ENCODE results near the gene BEND3.
"Not testable (repeated sequence)": the region's sequence is repeated elsewhere in the genome, so short reads cannot be mapped to it uniquely, and the experiment has no call there.

Gene BEND3

GRCh38 chr6:107120404-107120803 lies 5.1 kb upstream of the BEND3 start:
- DNase-seq = no peak

- DNase-seq = peak in 1 of 2 experiments; percentile 9
These were observed 3.7 kb upstream of the BEND3 start for GRCh38 chr6:107118976-107119375.

GRCh38 chr6:107118540-107118939 lies 3.2 kb upstream of the BEND3 start:
- DNase-seq = not testable (repeated sequence)

- DNase-seq = no peak
These were observed 1.6 kb upstream of the BEND3 start for GRCh38 chr6:107116931-107117330.

- DNase-seq = peak; percentile 61 to 89
These were observed 1.1 kb upstream of the BEND3 start for GRCh38 chr6:107116328-107116892.

GRCh38 chr6:107115695-107116327 lies 496 bp upstream of the BEND3 start:
- DNase-seq = peak; percentile 64 to 81

- peak; percentile 56 to 76 for DNase-seq
These were observed 946 bp downstream of the BEND3 start for GRCh38 chr6:107114213-107114925.

GRCh38 chr6:107110200-107110599 lies 5.1 kb downstream of the BEND3 start:
- no peak for DNase-seq

- DNase-seq = no peak
These were observed 7.0 kb downstream of the BEND3 start for GRCh38 chr6:107108201-107108890.

- no peak for DNase-seq
These were observed 7.5 kb downstream of the BEND3 start for GRCh38 chr6:107107791-107108190.

GRCh38 chr6:107106165-107106564 lies 9.2 kb downstream of the BEND3 start:
- DNase-seq = no peak

GRCh38 chr6:107105511-107106116 lies 9.7 kb downstream of the BEND3 start:
- DNase-seq = no peak

GRCh38 chr6:107103082-107103481 lies 12.2 kb downstream of the BEND3 start:
- DNase-seq = peak in 1 of 2 experiments; percentile 22

- DNase-seq = peak; percentile 80 to 94
These were observed 12.9 kb downstream of the BEND3 start for GRCh38 chr6:107102414-107102805.

- DNase-seq = peak in 1 of 2 experiments; percentile 39
These were observed 13.5 kb downstream of the BEND3 start for GRCh38 chr6:107101686-107102413.

GRCh38 chr6:107101211-107101610 lies 14.1 kb downstream of the BEND3 start:
- no peak for DNase-seq

- DNase-seq = no peak
These were observed 16.6 kb downstream of the BEND3 start for GRCh38 chr6:107098436-107099307.

- not testable (repeated sequence) for DNase-seq
These were observed 30.9 kb downstream of the BEND3 start for GRCh38 chr6:107084459-107084858.

GRCh38 chr6:107083921-107084320 lies 31.4 kb downstream of the BEND3 start:
- DNase-seq = no peak

- DNase-seq = no peak
These were observed 32.1 kb downstream of the BEND3 start for GRCh38 chr6:107083047-107083768.

GRCh38 chr6:107082045-107082444 lies 33.3 kb downstream of the BEND3 start:
- no peak for DNase-seq

Measured in NCI-H524 (cell line).